GM19043 (cell line): ENCODE results near the gene KIAA0513.

Experiments used
- ATAC-seq: cut with Tn5 transposase; IDR thresholded peaks from one replicate; pipeline ENCODE4 v1.9.1; 2021; ENCODE audit warnings: low read depth; ENCODE audit not compliant: unreplicated experiment

Gene KIAA0513

GRCh38 chr16:85126705-85127378 lies 99.2 kb downstream of the KIAA0513 start:
- ATAC-seq: no peak

DNA sequence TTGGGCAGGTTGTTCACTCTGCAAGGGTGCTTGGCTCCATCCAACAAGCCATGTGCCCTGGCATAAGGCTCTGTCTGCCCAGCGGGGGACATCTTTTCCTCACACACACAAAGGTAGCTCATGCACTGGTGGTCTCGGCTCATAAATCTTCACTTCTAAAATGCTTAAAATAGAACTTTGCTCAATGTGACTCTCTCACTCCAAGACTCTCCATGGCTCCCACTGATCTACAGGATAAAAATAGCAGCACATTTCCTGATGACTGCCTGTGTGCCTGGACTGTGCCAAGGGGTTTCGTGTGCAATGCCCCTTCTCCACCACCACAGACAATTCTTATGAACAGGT lies 99.8 kb downstream of the KIAA0513 start:
- ATAC-seq: no peak

- no peak for ATAC-seq
These were observed 100.7 kb downstream of the KIAA0513 start for GRCh38 chr16:85128079-85128837.

- ATAC-seq: no peak
These were observed 102.5 kb downstream of the KIAA0513 start for GRCh38 chr16:85129876-85130704.

- ATAC-seq: no peak
These were observed 103.1 kb downstream of the KIAA0513 start for GRCh38 chr16:85130705-85131028.

DNA sequence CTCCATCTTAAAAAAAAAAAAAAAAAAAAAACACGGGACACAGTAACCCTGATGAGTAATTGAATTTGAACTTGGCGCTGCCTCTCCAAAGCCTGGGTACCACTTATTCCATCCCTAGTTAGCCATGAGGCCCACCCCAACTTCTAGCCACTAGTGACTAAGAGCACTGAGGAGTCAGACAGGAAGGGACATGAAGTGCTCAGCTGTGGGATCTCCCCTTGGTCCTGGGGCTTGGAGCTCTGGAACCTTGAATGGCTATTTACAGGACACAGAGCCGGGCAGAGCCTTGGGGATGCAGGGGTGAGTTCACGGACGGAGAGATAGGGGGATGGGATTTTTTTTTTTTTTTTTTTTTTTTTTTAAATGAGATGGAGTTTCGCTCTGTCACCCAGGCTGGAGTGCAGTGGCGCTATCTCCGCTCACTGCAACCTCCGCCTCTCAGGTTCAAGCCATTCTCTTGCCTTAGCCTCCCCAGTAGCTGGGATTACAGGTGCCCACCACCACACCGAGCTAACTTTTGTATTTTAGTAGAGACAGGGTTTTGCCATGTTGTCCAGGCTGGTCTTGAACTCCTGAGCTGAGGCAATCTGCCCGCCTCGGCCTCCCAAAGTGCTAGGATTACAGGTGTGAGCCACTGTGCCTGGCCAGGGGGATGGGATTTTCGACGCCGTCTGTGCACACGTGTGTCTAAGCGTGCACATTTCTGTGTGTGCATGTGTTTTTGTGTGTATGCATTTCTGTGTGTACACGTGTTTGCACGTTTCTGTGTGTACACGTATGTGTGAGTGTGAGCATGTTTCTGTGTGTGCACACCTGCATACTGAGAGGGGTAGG lies 105.1 kb downstream of the KIAA0513 start:
- ATAC-seq: no peak

- ATAC-seq: no peak
These were observed 105.7 kb downstream of the KIAA0513 start for GRCh38 chr16:85133290-85133599.

GRCh38 chr16:85134076-85134788 lies 106.6 kb downstream of the KIAA0513 start:
- ATAC-seq: no peak

- no peak for ATAC-seq
These were observed 107.2 kb downstream of the KIAA0513 start for GRCh38 chr16:85134789-85135142.

- ATAC-seq: no peak
These were observed 108.7 kb downstream of the KIAA0513 start for GRCh38 chr16:85136213-85136701.

- no peak for ATAC-seq
These were observed 109.2 kb downstream of the KIAA0513 start for GRCh38 chr16:85136702-85137322.

DNA sequence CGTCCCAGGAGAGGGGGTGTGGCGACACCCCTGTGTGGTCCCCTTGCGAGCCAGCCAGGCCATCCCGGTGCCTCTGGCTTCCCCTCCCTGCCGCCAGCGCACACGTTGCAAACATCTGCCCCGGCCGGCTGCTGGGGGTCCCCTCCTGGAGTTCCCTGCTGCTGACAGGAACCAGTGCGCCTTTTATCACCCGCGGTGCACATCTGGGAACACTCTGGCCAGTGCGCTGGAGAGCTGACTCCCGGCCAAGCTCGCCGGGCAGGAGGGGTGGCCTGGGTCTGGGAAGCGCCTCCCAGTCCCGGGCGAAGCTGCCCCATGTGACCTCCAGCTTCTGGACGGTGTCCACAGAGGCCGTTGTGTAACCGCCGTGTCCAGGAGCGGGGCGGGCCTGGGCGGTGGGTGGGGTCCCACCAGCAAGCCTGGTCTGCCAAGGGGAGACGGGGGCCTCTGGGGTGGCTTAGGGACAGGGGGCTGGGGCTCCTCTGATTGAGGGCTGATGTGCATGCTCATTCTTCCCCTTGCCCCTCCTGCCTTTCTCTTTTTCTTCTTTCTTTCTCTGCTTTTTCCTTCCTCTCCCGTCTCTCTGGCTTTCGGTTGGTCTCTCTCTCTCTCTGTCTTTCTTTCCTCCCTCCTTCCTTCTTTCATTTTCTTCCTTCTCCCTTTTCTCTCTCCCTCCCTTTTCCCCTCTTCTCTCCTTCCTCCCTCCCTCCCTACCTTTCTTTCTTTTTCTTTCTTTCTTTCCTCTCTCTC lies 109.9 kb downstream of the KIAA0513 start:
- no peak for ATAC-seq

DNA sequence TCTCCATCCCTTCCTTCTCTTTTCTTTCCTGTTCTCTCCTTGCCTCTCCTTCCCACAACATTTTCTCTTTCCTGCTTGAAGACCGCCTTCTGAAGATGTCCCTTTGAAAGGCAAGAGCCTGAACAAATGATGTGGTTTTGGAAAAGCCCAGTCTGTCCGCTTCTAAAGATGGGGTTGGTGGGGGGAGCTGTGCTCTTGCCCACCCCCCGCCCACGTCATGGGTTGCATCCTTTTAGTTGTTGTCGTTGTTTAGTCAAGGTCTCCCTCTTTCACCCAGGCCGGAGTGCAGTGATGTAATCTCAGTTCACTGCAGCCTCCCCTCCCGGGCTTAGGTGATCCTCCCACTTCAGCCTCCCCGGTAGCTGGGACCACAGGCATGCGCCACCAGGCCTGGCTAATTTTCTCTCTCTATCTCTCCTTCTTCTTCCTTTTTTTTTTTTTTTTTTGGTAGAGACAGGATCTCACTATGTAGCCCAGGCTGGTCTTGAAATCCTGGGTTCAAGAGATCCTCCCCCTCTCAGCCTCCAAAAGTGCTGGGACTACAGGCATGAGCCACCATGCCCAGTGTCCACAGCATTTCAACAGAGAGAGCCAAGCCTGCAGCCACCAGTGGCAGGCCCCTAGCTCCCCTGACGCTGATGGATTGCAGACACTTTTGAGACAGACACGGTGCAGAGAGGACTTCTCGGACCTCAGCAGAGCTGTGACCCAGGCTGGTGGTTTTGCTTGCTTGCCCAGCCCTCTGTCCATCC lies 110.7 kb downstream of the KIAA0513 start:
- no peak for ATAC-seq

- ATAC-seq: no peak
These were observed 111.4 kb downstream of the KIAA0513 start for GRCh38 chr16:85138825-85139627.

DNA sequence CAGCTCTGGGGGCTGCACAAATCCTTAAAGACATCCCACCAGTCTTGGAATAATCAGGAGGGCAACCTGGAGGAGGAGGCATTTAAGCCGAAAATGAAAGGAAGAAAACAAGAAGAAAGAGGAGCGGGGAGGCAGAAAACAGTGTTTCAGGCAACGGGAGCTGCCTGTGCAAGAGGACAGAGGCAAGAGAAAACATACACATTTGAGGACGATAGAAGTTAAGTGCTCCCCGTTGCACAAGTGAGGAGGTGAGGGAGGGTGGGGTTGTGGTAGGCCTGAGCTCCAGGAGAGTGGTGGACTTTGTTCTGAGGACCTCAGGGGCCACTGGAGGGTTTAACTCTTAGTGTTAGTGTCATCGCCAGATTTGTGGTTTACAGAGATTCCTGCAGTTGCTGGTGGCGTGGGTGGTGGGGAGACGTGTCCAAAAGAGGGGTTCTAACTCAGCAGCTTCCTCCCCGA lies 112.3 kb downstream of the KIAA0513 start:
- ATAC-seq: no peak

DNA sequence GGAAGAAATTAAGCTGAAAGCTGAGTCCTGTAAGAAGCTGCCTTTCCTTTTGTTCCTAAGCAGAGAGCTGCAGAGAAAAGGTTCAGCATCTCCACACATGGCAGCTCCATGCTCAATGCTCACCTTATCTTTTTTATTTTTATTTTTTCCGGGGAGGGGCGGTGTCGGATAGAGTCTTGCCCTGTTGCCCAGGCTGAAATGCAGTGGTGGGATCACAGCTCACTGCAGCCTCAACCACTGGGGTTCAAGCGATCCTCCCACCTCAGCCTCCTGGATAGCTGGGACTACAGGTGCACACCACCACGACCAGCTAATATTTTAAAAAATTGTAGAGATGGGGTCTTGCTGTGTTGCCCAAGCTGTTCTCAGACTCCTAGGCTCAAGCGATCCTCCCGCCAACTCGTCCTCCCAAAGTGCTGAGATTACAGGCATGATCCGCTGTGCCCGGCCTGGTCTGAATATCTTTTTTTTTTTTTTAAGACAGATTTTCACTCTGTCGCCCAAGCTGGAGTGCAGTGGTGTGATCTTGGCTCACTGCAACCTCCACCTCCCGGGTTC lies 112.9 kb downstream of the KIAA0513 start:
- no peak for ATAC-seq

DNA sequence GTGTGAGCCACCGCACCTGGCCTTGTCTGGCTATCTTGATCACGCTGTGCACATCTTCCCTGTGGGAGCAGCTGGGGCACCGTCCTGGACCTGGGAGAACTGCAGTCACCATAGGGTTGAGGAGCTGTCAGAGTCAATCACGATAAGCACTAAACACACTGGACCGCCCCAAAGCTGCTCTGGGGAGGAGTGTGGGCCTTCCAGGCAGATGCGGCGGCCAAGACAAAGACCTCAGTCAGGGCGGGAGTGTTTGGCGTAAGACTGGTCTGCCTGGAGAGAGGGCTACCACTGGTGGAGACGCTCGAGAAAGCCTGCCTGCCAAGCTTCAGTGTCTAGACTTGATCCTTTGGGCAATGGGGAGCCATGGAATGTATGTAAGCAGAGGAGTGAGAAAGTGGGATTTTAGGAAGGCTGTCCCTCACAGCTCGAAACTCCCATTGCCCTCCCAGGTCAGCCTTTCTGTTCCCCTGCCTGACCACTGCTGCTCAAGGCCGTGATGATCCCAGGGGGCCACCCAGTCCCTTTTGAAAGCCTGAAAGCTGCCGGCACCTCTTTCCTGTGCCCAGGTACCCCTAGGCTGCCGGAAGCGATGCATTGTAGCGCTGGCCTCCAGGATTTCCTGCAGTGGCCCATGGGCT lies 114.0 kb downstream of the KIAA0513 start:
- no peak for ATAC-seq
